ENCODE data around the gene MEGF8. TPM values are rescaled to one million over a fixed set of nuclear protein-coding genes. Genes with fewer than 3 reads are reported as not detected.

MEGF8 gene
- total and polyA plus RNA-seq, 2 of the 13 experiments (the other 11 are each of a cell fraction or from before 2014, with no cell fraction given) = 4.0 to 8.8 TPM

DNA sequence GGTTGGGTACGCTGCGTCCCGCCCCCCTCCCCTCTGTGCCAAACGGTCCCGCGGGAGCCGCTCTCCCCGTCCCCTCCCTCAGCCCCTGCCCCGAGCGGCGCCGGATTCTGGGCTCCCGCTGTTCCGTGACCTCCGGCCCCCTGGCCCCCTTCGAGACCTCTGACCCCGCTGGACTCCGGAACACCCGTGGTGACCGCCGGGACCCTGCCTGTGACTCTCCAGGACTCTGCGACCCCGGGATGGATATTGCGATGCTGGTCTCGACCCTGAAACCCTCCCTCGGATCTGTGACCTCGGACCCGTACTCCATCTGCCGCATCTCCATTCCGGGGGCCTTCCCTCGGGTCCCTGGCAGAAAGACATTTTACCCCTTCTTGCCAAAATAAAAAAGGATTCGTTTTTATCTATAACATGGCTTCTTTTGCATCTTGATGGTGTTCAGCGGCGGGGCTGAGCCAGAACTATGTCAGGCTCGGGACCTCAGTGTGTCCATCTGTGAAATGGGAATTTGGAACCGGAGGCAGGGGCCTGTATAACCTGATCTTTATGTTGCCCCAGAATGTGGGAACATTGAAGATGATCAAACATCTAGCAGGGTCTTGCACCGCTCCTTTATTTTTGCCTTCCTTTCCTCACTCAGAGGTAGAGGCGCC is 654 bp upstream of the MEGF8 start (continued):
- TF ChIP-seq, protein P1, sequence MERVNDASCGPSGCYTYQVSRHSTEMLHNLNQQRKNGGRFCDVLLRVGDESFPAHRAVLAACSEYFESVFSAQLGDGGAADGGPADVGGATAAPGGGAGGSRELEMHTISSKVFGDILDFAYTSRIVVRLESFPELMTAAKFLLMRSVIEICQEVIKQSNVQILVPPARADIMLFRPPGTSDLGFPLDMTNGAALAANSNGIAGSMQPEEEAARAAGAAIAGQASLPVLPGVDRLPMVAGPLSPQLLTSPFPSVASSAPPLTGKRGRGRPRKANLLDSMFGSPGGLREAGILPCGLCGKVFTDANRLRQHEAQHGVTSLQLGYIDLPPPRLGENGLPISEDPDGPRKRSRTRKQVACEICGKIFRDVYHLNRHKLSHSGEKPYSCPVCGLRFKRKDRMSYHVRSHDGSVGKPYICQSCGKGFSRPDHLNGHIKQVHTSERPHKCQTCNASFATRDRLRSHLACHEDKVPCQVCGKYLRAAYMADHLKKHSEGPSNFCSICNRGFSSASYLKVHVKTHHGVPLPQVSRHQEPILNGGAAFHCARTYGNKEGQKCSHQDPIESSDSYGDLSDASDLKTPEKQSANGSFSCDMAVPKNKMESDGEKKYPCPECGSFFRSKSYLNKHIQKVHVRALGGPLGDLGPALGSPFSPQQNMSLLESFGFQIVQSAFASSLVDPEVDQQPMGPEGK (CRISPR knock-in tag; IDR thresholded peaks at IDR 0.05) = no peak
- no peak for TF ChIP-seq LCORL (IDR thresholded peaks at IDR 0.05)
- 0 out of 2 replicates have a peak, but pooled peaks have one; percentile 2 for TF ChIP-seq LCORL (CRISPR knock-in tag; IDR thresholded peaks at IDR 0.05)
- TF ChIP-seq MTA1 (CRISPR knock-in tag; IDR thresholded peaks at IDR 0.05; ENCODE audit: borderline replicate concordance) = no peak
- no peak for TF ChIP-seq ZBTB8A (CRISPR knock-in tag; IDR thresholded peaks at IDR 0.05; ENCODE audit: borderline replicate concordance, low read depth)
- no peak for TF ChIP-seq ZNF75D (CRISPR knock-in tag; IDR thresholded peaks at IDR 0.05; ENCODE audit: borderline replicate concordance)
- TF ChIP-seq GZF1 (CRISPR knock-in tag; IDR thresholded peaks at IDR 0.05) = no peak
- TF ChIP-seq, protein P2, sequence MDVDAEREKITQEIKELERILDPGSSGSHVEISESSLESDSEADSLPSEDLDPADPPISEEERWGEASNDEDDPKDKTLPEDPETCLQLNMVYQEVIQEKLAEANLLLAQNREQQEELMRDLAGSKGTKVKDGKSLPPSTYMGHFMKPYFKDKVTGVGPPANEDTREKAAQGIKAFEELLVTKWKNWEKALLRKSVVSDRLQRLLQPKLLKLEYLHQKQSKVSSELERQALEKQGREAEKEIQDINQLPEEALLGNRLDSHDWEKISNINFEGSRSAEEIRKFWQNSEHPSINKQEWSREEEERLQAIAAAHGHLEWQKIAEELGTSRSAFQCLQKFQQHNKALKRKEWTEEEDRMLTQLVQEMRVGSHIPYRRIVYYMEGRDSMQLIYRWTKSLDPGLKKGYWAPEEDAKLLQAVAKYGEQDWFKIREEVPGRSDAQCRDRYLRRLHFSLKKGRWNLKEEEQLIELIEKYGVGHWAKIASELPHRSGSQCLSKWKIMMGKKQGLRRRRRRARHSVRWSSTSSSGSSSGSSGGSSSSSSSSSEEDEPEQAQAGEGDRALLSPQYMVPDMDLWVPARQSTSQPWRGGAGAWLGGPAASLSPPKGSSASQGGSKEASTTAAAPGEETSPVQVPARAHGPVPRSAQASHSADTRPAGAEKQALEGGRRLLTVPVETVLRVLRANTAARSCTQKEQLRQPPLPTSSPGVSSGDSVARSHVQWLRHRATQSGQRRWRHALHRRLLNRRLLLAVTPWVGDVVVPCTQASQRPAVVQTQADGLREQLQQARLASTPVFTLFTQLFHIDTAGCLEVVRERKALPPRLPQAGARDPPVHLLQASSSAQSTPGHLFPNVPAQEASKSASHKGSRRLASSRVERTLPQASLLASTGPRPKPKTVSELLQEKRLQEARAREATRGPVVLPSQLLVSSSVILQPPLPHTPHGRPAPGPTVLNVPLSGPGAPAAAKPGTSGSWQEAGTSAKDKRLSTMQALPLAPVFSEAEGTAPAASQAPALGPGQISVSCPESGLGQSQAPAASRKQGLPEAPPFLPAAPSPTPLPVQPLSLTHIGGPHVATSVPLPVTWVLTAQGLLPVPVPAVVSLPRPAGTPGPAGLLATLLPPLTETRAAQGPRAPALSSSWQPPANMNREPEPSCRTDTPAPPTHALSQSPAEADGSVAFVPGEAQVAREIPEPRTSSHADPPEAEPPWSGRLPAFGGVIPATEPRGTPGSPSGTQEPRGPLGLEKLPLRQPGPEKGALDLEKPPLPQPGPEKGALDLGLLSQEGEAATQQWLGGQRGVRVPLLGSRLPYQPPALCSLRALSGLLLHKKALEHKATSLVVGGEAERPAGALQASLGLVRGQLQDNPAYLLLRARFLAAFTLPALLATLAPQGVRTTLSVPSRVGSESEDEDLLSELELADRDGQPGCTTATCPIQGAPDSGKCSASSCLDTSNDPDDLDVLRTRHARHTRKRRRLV (CRISPR knock-in tag; IDR thresholded peaks at IDR 0.05) = no peak
- TF ChIP-seq ZEB1 (IDR thresholded peaks at IDR 0.05; ENCODE audit: insufficient replicate concordance, low read depth) = no peak
- TF ChIP-seq SMARCE1 (IDR thresholded peaks at IDR 0.05; ENCODE audit: borderline replicate concordance) = no peak
- TF ChIP-seq PCBP1 (IDR thresholded peaks at IDR 0.05; ENCODE audit: borderline replicate concordance, low read depth, low read length) = 0 out of 2 replicates have a peak, but pooled peaks have one; percentile 3
- TF ChIP-seq CHD4 (IDR thresholded peaks at IDR 0.05; ENCODE audit: borderline replicate concordance, low read length) = peak; percentile 97; the same call in 1 of the 2 replicates
- no peak for TF ChIP-seq ARNT2 (CRISPR knock-in tag; IDR thresholded peaks at IDR 0.05; ENCODE audit: low read depth)
- TF ChIP-seq, protein P3, sequence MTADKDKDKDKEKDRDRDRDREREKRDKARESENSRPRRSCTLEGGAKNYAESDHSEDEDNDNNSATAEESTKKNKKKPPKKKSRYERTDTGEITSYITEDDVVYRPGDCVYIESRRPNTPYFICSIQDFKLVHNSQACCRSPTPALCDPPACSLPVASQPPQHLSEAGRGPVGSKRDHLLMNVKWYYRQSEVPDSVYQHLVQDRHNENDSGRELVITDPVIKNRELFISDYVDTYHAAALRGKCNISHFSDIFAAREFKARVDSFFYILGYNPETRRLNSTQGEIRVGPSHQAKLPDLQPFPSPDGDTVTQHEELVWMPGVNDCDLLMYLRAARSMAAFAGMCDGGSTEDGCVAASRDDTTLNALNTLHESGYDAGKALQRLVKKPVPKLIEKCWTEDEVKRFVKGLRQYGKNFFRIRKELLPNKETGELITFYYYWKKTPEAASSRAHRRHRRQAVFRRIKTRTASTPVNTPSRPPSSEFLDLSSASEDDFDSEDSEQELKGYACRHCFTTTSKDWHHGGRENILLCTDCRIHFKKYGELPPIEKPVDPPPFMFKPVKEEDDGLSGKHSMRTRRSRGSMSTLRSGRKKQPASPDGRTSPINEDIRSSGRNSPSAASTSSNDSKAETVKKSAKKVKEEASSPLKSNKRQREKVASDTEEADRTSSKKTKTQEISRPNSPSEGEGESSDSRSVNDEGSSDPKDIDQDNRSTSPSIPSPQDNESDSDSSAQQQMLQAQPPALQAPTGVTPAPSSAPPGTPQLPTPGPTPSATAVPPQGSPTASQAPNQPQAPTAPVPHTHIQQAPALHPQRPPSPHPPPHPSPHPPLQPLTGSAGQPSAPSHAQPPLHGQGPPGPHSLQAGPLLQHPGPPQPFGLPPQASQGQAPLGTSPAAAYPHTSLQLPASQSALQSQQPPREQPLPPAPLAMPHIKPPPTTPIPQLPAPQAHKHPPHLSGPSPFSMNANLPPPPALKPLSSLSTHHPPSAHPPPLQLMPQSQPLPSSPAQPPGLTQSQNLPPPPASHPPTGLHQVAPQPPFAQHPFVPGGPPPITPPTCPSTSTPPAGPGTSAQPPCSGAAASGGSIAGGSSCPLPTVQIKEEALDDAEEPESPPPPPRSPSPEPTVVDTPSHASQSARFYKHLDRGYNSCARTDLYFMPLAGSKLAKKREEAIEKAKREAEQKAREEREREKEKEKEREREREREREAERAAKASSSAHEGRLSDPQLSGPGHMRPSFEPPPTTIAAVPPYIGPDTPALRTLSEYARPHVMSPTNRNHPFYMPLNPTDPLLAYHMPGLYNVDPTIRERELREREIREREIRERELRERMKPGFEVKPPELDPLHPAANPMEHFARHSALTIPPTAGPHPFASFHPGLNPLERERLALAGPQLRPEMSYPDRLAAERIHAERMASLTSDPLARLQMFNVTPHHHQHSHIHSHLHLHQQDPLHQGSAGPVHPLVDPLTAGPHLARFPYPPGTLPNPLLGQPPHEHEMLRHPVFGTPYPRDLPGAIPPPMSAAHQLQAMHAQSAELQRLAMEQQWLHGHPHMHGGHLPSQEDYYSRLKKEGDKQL (CRISPR knock-in tag; IDR thresholded peaks at IDR 0.05; ENCODE audit: low read depth) = no peak
- peak; percentile 77; the same call in 1 of the 2 replicates for TF ChIP-seq STAG1 (CRISPR knock-in tag; IDR thresholded peaks at IDR 0.05)
- TF ChIP-seq ZMYM3 (CRISPR knock-in tag; IDR thresholded peaks at IDR 0.05) = peak; percentile 96
